ENCODE results near the gene AUTS2.

Gene AUTS2

GRCh38 chr7:70640266-70640833, 1042.1 kb downstream of the AUTS2 start:
- no peaks in the 10 kb centered on the region for H3K36me3 ChIP-seq (ENCODE audit: low read length)
- no peaks in the 10 kb centered on the region for H3K27me3 ChIP-seq (ENCODE audit: low read length)
- no peak overlapping the region for H3K4me2 ChIP-seq (ENCODE audit: low read depth, low read length, poor library complexity, severe bottlenecking)
- no peaks in the 10 kb centered on the region for H3K9me3 ChIP-seq (ENCODE audit: insufficient read depth, low read length)
- no peaks in the 10 kb centered on the region for H3F3A ChIP-seq (ENCODE audit: insufficient read depth)
- no peak overlapping the region for H3K27ac ChIP-seq (ENCODE audit: low read depth, low read length)
- H3K9ac ChIP-seq (ENCODE audit: low read length) = no peak overlapping the region
- no peak overlapping the region for H2AFZ ChIP-seq (ENCODE audit: low read depth, low read length, severe bottlenecking)
- H3K79me2 ChIP-seq (ENCODE audit: insufficient read depth, low read length) = no peaks in the 10 kb centered on the region
- H3K4me3 ChIP-seq (ENCODE audit: insufficient read depth, low read length, poor library complexity, severe bottlenecking) = no peak overlapping the region
- H3K9me2 ChIP-seq (replicated peaks; ENCODE audit: insufficient read depth, low read length) = no peaks in the 10 kb centered on the region
- no peak for TF ChIP-seq CTCF (IDR thresholded peaks at IDR 0.05; ENCODE audit: insufficient read depth, low read length, poor library complexity, severe bottlenecking)
- TF ChIP-seq EZH2phosphoT487 (conservative IDR thresholded peaks at IDR 0.05; ENCODE audit: low read length) = no peak
- no peaks in the 10 kb centered on the region for H4K20me1 ChIP-seq (ENCODE audit: low read depth, low read length)

GRCh38 chr7:70641882-70642281, 1043.6 kb downstream of the AUTS2 start:
- Histone ChIP-seq H3F3A (ENCODE audit: insufficient read depth) (no peaks in the 10 kb centered on the region), H3K9me2 (replicated peaks; ENCODE audit: insufficient read depth, low read length) (no peaks in the 10 kb centered on the region), H3K79me2 (ENCODE audit: insufficient read depth, low read length) (no peaks in the 10 kb centered on the region), H3K36me3 (ENCODE audit: low read length) (no peaks in the 10 kb centered on the region), H3K27me3 (ENCODE audit: low read length) (no peaks in the 10 kb centered on the region), H3K9ac (ENCODE audit: low read length) (no peak overlapping the region), H3K4me3 (ENCODE audit: insufficient read depth, low read length, poor library complexity, severe bottlenecking) (no peak overlapping the region), H3K27ac (ENCODE audit: low read depth, low read length) (no peak overlapping the region), H3K9me3 (ENCODE audit: insufficient read depth, low read length) (no peaks in the 10 kb centered on the region), H4K20me1 (ENCODE audit: low read depth, low read length) (no peaks in the 10 kb centered on the region), H2AFZ (ENCODE audit: low read depth, low read length, severe bottlenecking) (no peak overlapping the region), H3K4me2 (ENCODE audit: low read depth, low read length, poor library complexity, severe bottlenecking) (no peak overlapping the region)
- TF ChIP-seq CTCF (IDR thresholded peaks at IDR 0.05; ENCODE audit: insufficient read depth, low read length, poor library complexity, severe bottlenecking) (no peak), EZH2phosphoT487 (conservative IDR thresholded peaks at IDR 0.05; ENCODE audit: low read length) (no peak)

GRCh38 chr7:70645279-70645678, 1047.0 kb downstream of the AUTS2 start:
- no peak overlapping the region for H3K9ac ChIP-seq (ENCODE audit: low read length)
- no peak overlapping the region for H3K27ac ChIP-seq (ENCODE audit: low read depth, low read length)
- no peaks in the 10 kb centered on the region for H3F3A ChIP-seq (ENCODE audit: insufficient read depth)
- no peaks in the 10 kb centered on the region for H3K36me3 ChIP-seq (ENCODE audit: low read length)
- no peaks in the 10 kb centered on the region for H3K27me3 ChIP-seq (ENCODE audit: low read length)
- H2AFZ ChIP-seq (ENCODE audit: low read depth, low read length, severe bottlenecking) = no peak overlapping the region
- H3K9me2 ChIP-seq (replicated peaks; ENCODE audit: insufficient read depth, low read length) = no peaks in the 10 kb centered on the region
- H4K20me1 ChIP-seq (ENCODE audit: low read depth, low read length) = no peaks in the 10 kb centered on the region
- no peak overlapping the region for H3K4me2 ChIP-seq (ENCODE audit: low read depth, low read length, poor library complexity, severe bottlenecking)
- H3K79me2 ChIP-seq (ENCODE audit: insufficient read depth, low read length) = no peaks in the 10 kb centered on the region
- TF ChIP-seq CTCF (IDR thresholded peaks at IDR 0.05; ENCODE audit: insufficient read depth, low read length, poor library complexity, severe bottlenecking) (no peak), EZH2phosphoT487 (conservative IDR thresholded peaks at IDR 0.05; ENCODE audit: low read length) (no peak)
- no peak overlapping the region for H3K4me3 ChIP-seq (ENCODE audit: insufficient read depth, low read length, poor library complexity, severe bottlenecking)
- no peaks in the 10 kb centered on the region for H3K9me3 ChIP-seq (ENCODE audit: insufficient read depth, low read length)

Measured in SU-DHL-6 (cell line).